H9 (cell line): ENCODE data around the gene DCDC1. TPM values are rescaled to one million over a fixed set of nuclear protein-coding genes. Genes with fewer than 3 reads are reported as not detected.

ENCODE experiments used
- DNase-seq: peaks from one replicate; pipeline ENCODE4 v3.0.0-alpha.2; 2017
- H2AFZ ChIP-seq: one replicate; pipeline ENCODE4 v1.6.1; 2013; ENCODE audit warnings: mild to moderate bottlenecking, low read length, control low read depth, moderate library complexity
- H2AK5ac ChIP-seq: 2 replicates; pipeline ENCODE4 v1.6.1; 2013; ENCODE audit warnings: low read length, control low read depth, mixed read lengths; ENCODE audit not compliant: insufficient read length
- H2BK120ac ChIP-seq: one replicate; pipeline ENCODE4 v1.6.1; 2013; ENCODE audit warnings: low read depth, mild to moderate bottlenecking, low read length, control low read depth, inconsistent platforms; ENCODE audit not compliant: poor library complexity, severe bottlenecking
- H2BK12ac ChIP-seq: 2 replicates; pipeline ENCODE4 v1.6.1; 2013; ENCODE audit warnings: low read length, control low read depth, mixed read lengths, low read depth; ENCODE audit not compliant: insufficient read length
- H2BK15ac ChIP-seq: 2 replicates; pipeline ENCODE4 v1.6.1; 2013; ENCODE audit warnings: low read depth, low read length, control low read depth
- H2BK20ac ChIP-seq: one replicate; pipeline ENCODE4 v1.6.1; 2013; ENCODE audit warnings: low read depth, mild to moderate bottlenecking, low read length, control low read depth, inconsistent platforms; ENCODE audit not compliant: poor library complexity, severe bottlenecking
- H2BK5ac ChIP-seq: 2 replicates; pipeline ENCODE4 v1.6.1; 2013; ENCODE audit warnings: low read length, control low read depth, mixed read lengths; ENCODE audit not compliant: insufficient read length
- H3K14ac ChIP-seq: 2 replicates; pipeline ENCODE4 v1.6.1; 2013; ENCODE audit warnings: low read length, control low read depth; ENCODE audit not compliant: insufficient read depth
- H3K18ac ChIP-seq: 2 replicates; pipeline ENCODE4 v1.6.1; 2013; ENCODE audit warnings: low read depth, mild to moderate bottlenecking, mixed read lengths, low read length, control low read depth; ENCODE audit not compliant: insufficient read length
- H3K23ac ChIP-seq: 2 replicates; pipeline ENCODE4 v1.6.1; 2013; ENCODE audit warnings: low read length, control low read depth, mixed read lengths, low read depth; ENCODE audit not compliant: insufficient read length
- H3K23me2 ChIP-seq: 2 replicates; pipeline ENCODE4 v1.6.1; 2013; ENCODE audit warnings: low read depth, mild to moderate bottlenecking, mixed read lengths, low read length, control low read depth; ENCODE audit not compliant: insufficient read length, poor library complexity, severe bottlenecking
- H3K27ac ChIP-seq: 2 replicates; pipeline ENCODE4 v1.5.1; 2013; ENCODE audit warnings: low read length, control low read depth, mixed read lengths, low read depth; ENCODE audit not compliant: insufficient read length
- H3K27me3 ChIP-seq: 2 replicates; pipeline ENCODE4 v1.6.1; 2013; ENCODE audit warnings: low read length, control low read depth, inconsistent platforms; ENCODE audit not compliant: insufficient read depth
- H3K4ac ChIP-seq: 2 replicates; pipeline ENCODE4 v1.6.1; 2013; ENCODE audit warnings: low read depth, mild to moderate bottlenecking, control low read depth, inconsistent platforms, low read length, moderate library complexity
- H3K4me1 ChIP-seq: 2 replicates; pipeline ENCODE4 v1.6.1; 2013; ENCODE audit warnings: low read length, control low read depth, inconsistent platforms; ENCODE audit not compliant: insufficient read depth
- H3K4me2 ChIP-seq: 2 replicates; pipeline ENCODE4 v1.6.1; 2013; ENCODE audit warnings: low read length, control low read depth, mixed read lengths; ENCODE audit not compliant: insufficient read length, insufficient read depth
- H3K56ac ChIP-seq: 2 replicates; pipeline ENCODE4 v1.6.1; 2013; ENCODE audit warnings: low read depth, mild to moderate bottlenecking, mixed read lengths, low read length, control low read depth; ENCODE audit not compliant: insufficient read length
- H3K79me1 ChIP-seq: 2 replicates; pipeline ENCODE4 v1.6.1; 2013; ENCODE audit warnings: low read depth, mild to moderate bottlenecking, moderate library complexity, low read length, control low read depth, inconsistent platforms; ENCODE audit not compliant: insufficient read depth, poor library complexity, severe bottlenecking
- H3K79me2 ChIP-seq: 2 replicates; pipeline ENCODE4 v1.6.1; 2013; ENCODE audit warnings: low read length, control low read depth, inconsistent platforms; ENCODE audit not compliant: insufficient read depth
- H3K9ac ChIP-seq: 2 replicates; pipeline ENCODE4 v1.6.1; 2013; ENCODE audit warnings: low read length, control low read depth, mixed read lengths; ENCODE audit not compliant: insufficient read length; ENCODE audit errors: extremely low read depth
- H3K9me3 ChIP-seq: one replicate; pipeline ENCODE4 v1.6.1; 2013; ENCODE audit warnings: low read depth, low read length, inconsistent platforms; ENCODE audit not compliant: control insufficient read depth
- H3T11ph ChIP-seq: one replicate; pipeline ENCODE4 v1.6.1; 2013; ENCODE audit warnings: mild to moderate bottlenecking, low read length, control low read depth, inconsistent platforms
- H4K20me1 ChIP-seq: one replicate; pipeline ENCODE4 v1.6.1; 2013; ENCODE audit not compliant: control insufficient read depth, insufficient read length, insufficient read depth
- H4K5ac ChIP-seq: 2 replicates; pipeline ENCODE4 v1.6.1; 2013; ENCODE audit warnings: low read depth, mild to moderate bottlenecking, mixed read lengths, low read length, control low read depth; ENCODE audit not compliant: insufficient read length
- H4K8ac ChIP-seq: replicated peaks from 2 replicates; pipeline ENCODE4 v1.6.1; 2013; ENCODE audit warnings: low read length, control low read depth, mixed read lengths, low read depth; ENCODE audit not compliant: insufficient read length
- H4K91ac ChIP-seq: 2 replicates; pipeline ENCODE4 v1.6.1; 2013; ENCODE audit warnings: low read depth, mild to moderate bottlenecking, moderate library complexity, mixed read lengths, low read length, control low read depth; ENCODE audit not compliant: insufficient read length
- H3K27ac Mint-ChIP-seq, 3 experiments: 2 replicates in 2 of 3; 3 replicates in 1 of 3; pipeline ENCODE4 v1.8.0; 2020 to 2021; ENCODE audit warnings: mixed read lengths in 3 of 3, mild to moderate bottlenecking in 1 of 3, moderate library complexity in 1 of 3
- H3K27me3 Mint-ChIP-seq: 2 replicates; pipeline ENCODE4 v1.8.0; 2021; ENCODE audit warnings: low read depth, mild to moderate bottlenecking, moderate library complexity, mixed read lengths
- H3K36me3 Mint-ChIP-seq, 3 experiments: 2 replicates in 2 of 3; 3 replicates in 1 of 3; pipeline ENCODE4 v1.8.0; 2020 to 2021; ENCODE audit warnings: low read depth in 3 of 3, mixed read lengths in 3 of 3; ENCODE audit not compliant: insufficient read depth in 1 of 3
- H3K4me1 Mint-ChIP-seq, 2 experiments: 2 replicates each; pipeline ENCODE4 v1.8.0; 2020; ENCODE audit warnings: mixed read lengths in 2 of 2
- H3K4me3 Mint-ChIP-seq, 2 experiments: 2 replicates in 1 of 2; 3 replicates in 1 of 2; pipeline ENCODE4 v1.8.0; 2020 to 2021; ENCODE audit warnings: mild to moderate bottlenecking in 2 of 2, mixed read lengths in 2 of 2, moderate library complexity in 1 of 2
- H3K9me3 Mint-ChIP-seq, 2 experiments: 2 replicates in 1 of 2; 3 replicates in 1 of 2; pipeline ENCODE4 v1.8.0; 2020; ENCODE audit warnings: mild to moderate bottlenecking in 2 of 2, mixed read lengths in 2 of 2, moderate library complexity in 1 of 2
- CTCF ChIP-seq: fragments of 200-600 bp; sonication (generic); conservative IDR thresholded peaks from 3 replicates; pipeline ENCODE4 v1.8.0; 2021; ENCODE audit warnings: antibody characterized with exemption, mild to moderate bottlenecking
- WGBS: extraction: QIAGEN DNeasy Blood & Tissue Kit; methylation state at CpG from one replicate; pipeline ENCODE4 v1.1.7; 2013; ENCODE audit warnings: missing lambda C conversion rate, low lambda C conversion rate, mixed read lengths; ENCODE audit not compliant: insufficient read length; ENCODE audit errors: extremely low coverage; 5-methylcytosine and 5-hydroxymethylcytosine counted together
- total RNA-seq: library from RNA; stranded (reverse); gene quantifications from 2 replicates; pipeline ENCODE4 v1.2.1, GENCODE V29; 2021

The DCDC1 gene
- total RNA-seq, 1 experiment from 2014 or later: 0.09 TPM

GRCh38 chr11:30919389-30920152 is 450.0 kb downstream of the DCDC1 start:
- Mint-ChIP-seq H3K27ac (no peak overlapping the region), H3K27me3 (no peaks in the 10 kb centered on the region; the same call in 1 of the 2 replicates), H3K9me3 (no peaks in the 10 kb centered on the region), H3K4me1 (peaks cover 12 to 16% of the 10 kb centered on the region in 2 experiments), H3K36me3 (no peaks in the 10 kb centered on the region), H3K4me3 (no peak overlapping the region)
- Histone ChIP-seq H2BK5ac (no peak overlapping the region), H4K20me1 (no peaks in the 10 kb centered on the region), H4K8ac (no peak overlapping the region), H2BK20ac (no peak overlapping the region), H3K27me3 (no peaks in the 10 kb centered on the region), H2BK15ac (no peak overlapping the region), H3K79me2 (no peaks in the 10 kb centered on the region), H2AFZ (no peak overlapping the region), H3K23me2 (no peaks in the 10 kb centered on the region), H3K4me1 (no peaks in the 10 kb centered on the region), H3K56ac (no peak overlapping the region), H3K79me1 (no peaks in the 10 kb centered on the region), H3K4me2 (no peak overlapping the region), H2BK120ac (no peak overlapping the region), H2AK5ac (no peak overlapping the region), H2BK12ac (no peak overlapping the region), H3K9me3 (no peaks in the 10 kb centered on the region), H3K14ac (no peak overlapping the region), H3K9ac (no peak overlapping the region), H3K4ac (no peak overlapping the region), H3K18ac (no peak overlapping the region), H3K27ac (no peak overlapping the region), H4K5ac (no peak overlapping the region), H3T11ph (no peak overlapping the region), H3K23ac (no peak overlapping the region), H4K91ac (no peak overlapping the region)
- DNase-seq: no peak
- no CpG with 5 or more reads among the region's 8 CpGs for WGBS
- TF ChIP-seq CTCF: no peak
